ENCODE measurements around the gene PRKAG2.

The PRKAG2 gene

GRCh38 chr7:151825721-151826120 lies 51.2 kb downstream of the PRKAG2 start:
- Histone ChIP-seq H3K4me2 (no peak overlapping the region), H3K4me3 (IDR thresholded peaks at IDR 0.05; ENCODE audit: insufficient read depth, low read depth, low read length) (no peak overlapping the region), H3K27me3 (ENCODE audit: insufficient read depth, low read depth) (no peaks in the 10 kb centered on the region), H3K79me2 (ENCODE audit: insufficient read depth, low read depth) (no peaks in the 10 kb centered on the region), H3K27ac (no peak overlapping the region), H2AFZ (ENCODE audit: low read depth) (no peak overlapping the region), H3K36me3 (ENCODE audit: insufficient read depth) (no peaks in the 10 kb centered on the region), H3K9ac (no peak overlapping the region), H3K4me1 (ENCODE audit: low read depth, poor library complexity, severe bottlenecking) (no peaks in the 10 kb centered on the region), H4K20me1 (ENCODE audit: insufficient read depth) (no peaks in the 10 kb centered on the region)
- TF ChIP-seq CTCF (conservative IDR thresholded peaks at IDR 0.05; ENCODE audit: low read depth, low read length): no peak

GRCh38 chr7:151824373-151824933 lies 52.5 kb downstream of the PRKAG2 start:
- H3K27ac ChIP-seq: no peak overlapping the region
- H3K36me3 ChIP-seq (ENCODE audit: insufficient read depth): no peaks in the 10 kb centered on the region
- H3K4me2 ChIP-seq: no peak overlapping the region
- no peak overlapping the region for H3K4me3 ChIP-seq (IDR thresholded peaks at IDR 0.05; ENCODE audit: insufficient read depth, low read depth, low read length)
- H2AFZ ChIP-seq (ENCODE audit: low read depth): no peak overlapping the region
- no peaks in the 10 kb centered on the region for H3K4me1 ChIP-seq (ENCODE audit: low read depth, poor library complexity, severe bottlenecking)
- no peak for TF ChIP-seq CTCF (conservative IDR thresholded peaks at IDR 0.05; ENCODE audit: low read depth, low read length)
- H3K27me3 ChIP-seq (ENCODE audit: insufficient read depth, low read depth): no peaks in the 10 kb centered on the region
- no peaks in the 10 kb centered on the region for H4K20me1 ChIP-seq (ENCODE audit: insufficient read depth)
- H3K79me2 ChIP-seq (ENCODE audit: insufficient read depth, low read depth): no peaks in the 10 kb centered on the region
- H3K9ac ChIP-seq: no peak overlapping the region

DNA sequence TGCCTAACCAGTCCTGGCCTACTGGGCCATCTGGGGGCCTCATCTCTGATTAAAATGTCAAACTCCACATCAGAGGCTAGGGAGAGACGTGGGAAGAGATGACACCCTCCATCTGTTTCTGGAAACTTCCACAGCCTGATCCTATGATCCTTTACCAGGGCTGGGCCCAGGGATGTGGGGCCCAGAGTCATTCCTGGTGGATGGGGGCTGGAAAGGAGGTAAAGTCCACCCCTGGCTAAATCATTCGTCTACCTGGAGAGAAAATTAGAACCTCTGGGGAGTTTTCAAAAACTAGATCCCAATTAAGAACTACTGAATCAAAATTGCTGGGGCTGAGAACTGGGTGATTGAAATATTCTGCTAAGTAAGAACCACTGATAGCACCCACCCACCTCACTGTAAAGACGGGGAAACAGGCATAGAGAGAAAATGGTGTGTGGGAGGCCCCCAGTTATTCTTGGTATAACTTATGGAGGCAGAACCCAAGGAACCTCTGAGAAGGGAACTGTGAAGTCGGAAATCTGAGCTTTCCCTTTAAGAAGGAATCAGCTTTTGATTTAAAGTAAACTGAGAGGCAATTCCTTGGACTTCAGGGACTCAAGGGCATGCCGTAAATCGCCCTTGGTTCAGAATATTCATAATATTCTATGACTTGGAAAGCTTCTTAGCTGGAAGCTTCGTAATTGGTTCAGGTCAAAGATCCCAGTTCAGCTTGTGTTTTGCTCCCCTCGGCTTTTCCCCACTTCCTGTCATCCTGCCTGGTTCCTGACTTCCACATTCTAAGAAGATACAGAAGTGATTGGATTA lies 53.1 kb downstream of the PRKAG2 start:
- Histone ChIP-seq H3K9ac (no peak overlapping the region), H3K4me1 (ENCODE audit: low read depth, poor library complexity, severe bottlenecking) (no peaks in the 10 kb centered on the region), H3K79me2 (ENCODE audit: insufficient read depth, low read depth) (no peaks in the 10 kb centered on the region), H3K27ac (no peak overlapping the region), H3K4me2 (no peak overlapping the region), H3K36me3 (ENCODE audit: insufficient read depth) (no peaks in the 10 kb centered on the region), H4K20me1 (ENCODE audit: insufficient read depth) (no peaks in the 10 kb centered on the region), H3K4me3 (IDR thresholded peaks at IDR 0.05; ENCODE audit: insufficient read depth, low read depth, low read length) (no peak overlapping the region), H3K27me3 (ENCODE audit: insufficient read depth, low read depth) (no peaks in the 10 kb centered on the region), H2AFZ (ENCODE audit: low read depth) (no peak overlapping the region)
- no peak for TF ChIP-seq CTCF (conservative IDR thresholded peaks at IDR 0.05; ENCODE audit: low read depth, low read length)

- Histone ChIP-seq H3K4me2 (no peak overlapping the region), H3K4me1 (ENCODE audit: low read depth, poor library complexity, severe bottlenecking) (no peaks in the 10 kb centered on the region), H3K9ac (no peak overlapping the region), H4K20me1 (ENCODE audit: insufficient read depth) (no peaks in the 10 kb centered on the region), H3K79me2 (ENCODE audit: insufficient read depth, low read depth) (no peaks in the 10 kb centered on the region), H3K36me3 (ENCODE audit: insufficient read depth) (no peaks in the 10 kb centered on the region), H3K27me3 (ENCODE audit: insufficient read depth, low read depth) (no peaks in the 10 kb centered on the region), H3K4me3 (IDR thresholded peaks at IDR 0.05; ENCODE audit: insufficient read depth, low read depth, low read length) (no peak overlapping the region), H2AFZ (ENCODE audit: low read depth) (no peak overlapping the region), H3K27ac (no peak overlapping the region)
- TF ChIP-seq CTCF (conservative IDR thresholded peaks at IDR 0.05; ENCODE audit: low read depth, low read length): no peak
Observed at GRCh38 chr7:151822541-151823181, 54.3 kb downstream of the PRKAG2 start.
